Measurements from ENCODE around the gene USP5. TPM values are rescaled to one million over a fixed set of nuclear protein-coding genes. Genes with fewer than 3 reads are reported as not detected.

The USP5 gene
- polyA plus RNA-seq, 1 donor from 2014 or later, result 130 TPM

DNA sequence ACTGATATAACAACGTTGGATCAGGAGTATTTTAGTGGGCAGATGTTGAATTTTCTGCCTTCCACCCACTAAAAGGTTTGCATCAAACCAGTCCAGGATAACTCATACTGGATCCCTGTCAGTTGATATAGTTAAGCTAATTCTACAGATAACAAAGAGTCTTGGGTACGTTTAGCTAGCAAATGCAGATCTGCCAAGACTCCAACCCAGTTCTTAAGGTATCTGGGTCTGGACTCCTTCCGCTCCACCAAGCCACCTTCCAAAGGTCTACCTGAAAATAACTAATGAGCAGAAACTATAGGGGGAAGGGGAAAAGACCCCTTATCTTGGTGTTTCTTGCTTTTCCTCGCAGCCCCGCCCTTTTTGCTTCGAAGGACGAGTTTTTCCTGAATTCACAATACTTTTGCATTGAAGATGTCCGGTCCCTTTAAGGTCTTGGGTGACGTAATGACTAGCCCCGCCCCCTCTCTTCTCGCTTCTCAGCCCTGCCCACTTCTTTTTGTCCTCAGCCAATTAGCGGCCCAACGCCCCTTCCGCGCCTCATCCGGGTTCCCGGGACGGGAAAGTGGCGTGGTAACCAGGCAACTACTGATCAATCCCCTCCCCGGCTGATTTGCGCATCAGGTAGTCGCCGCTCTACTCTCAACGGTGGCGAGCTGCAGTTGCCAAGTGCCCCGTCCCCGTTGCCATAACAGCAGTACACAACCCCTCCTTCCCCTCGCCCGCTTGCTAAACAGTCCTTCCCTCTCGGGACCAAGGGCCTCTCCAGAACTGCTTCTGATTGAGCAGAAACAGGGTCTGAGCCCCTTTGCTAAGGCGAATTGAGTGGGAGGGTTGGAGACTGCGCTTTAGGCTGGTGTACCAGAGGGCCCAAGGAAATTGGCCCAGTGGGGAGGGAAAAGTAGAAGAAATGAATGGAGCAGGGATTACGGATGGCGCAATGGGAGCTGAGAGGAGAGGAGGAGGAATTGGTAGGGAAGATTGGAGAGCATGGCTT lies 52.6 kb downstream of the USP5 start, which contains the start of gene LRRC23:
TSS of gene LRRC23 (plus strand) at position 543 of the 997 bp plus-strand sequence. CDS start 812 bp downstream, outside the sequence.
- H3K79me2 ChIP-seq (replicated peaks; ENCODE audit: insufficient read depth, low read length), result no peaks in the 10 kb centered on the region
- TF ChIP-seq POLR2AphosphoS5 (IDR thresholded peaks at IDR 0.05), result peak; percentile 82
- TF ChIP-seq REST (IDR thresholded peaks at IDR 0.05; ENCODE audit: borderline replicate concordance), result peak; percentile 51
- TF ChIP-seq EZH2 (IDR thresholded peaks at IDR 0.05; ENCODE audit: borderline replicate concordance, insufficient read depth, low read length, poor library complexity, severe bottlenecking), result no peak
- TF ChIP-seq, protein P1, sequence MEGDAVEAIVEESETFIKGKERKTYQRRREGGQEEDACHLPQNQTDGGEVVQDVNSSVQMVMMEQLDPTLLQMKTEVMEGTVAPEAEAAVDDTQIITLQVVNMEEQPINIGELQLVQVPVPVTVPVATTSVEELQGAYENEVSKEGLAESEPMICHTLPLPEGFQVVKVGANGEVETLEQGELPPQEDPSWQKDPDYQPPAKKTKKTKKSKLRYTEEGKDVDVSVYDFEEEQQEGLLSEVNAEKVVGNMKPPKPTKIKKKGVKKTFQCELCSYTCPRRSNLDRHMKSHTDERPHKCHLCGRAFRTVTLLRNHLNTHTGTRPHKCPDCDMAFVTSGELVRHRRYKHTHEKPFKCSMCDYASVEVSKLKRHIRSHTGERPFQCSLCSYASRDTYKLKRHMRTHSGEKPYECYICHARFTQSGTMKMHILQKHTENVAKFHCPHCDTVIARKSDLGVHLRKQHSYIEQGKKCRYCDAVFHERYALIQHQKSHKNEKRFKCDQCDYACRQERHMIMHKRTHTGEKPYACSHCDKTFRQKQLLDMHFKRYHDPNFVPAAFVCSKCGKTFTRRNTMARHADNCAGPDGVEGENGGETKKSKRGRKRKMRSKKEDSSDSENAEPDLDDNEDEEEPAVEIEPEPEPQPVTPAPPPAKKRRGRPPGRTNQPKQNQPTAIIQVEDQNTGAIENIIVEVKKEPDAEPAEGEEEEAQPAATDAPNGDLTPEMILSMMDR (IDR thresholded peaks at IDR 0.05; ENCODE audit: poor library complexity, severe bottlenecking), result no peak
- peak; percentile 40 for TF ChIP-seq SMC3 (conservative IDR thresholded peaks at IDR 0.05; ENCODE audit: poor library complexity)
- peak; percentile 50 for TF ChIP-seq TAF1 (IDR thresholded peaks at IDR 0.05; ENCODE audit: low read depth)
- TF ChIP-seq RAD21 (conservative IDR thresholded peaks at IDR 0.05), result no peak
- TF ChIP-seq EP300 (conservative IDR thresholded peaks at IDR 0.05; ENCODE audit: poor library complexity, severe bottlenecking), result peak; percentile 83
- peak; percentile 86 for TF ChIP-seq MXI1 (conservative IDR thresholded peaks at IDR 0.05; ENCODE audit: poor library complexity, severe bottlenecking)
- H4K20me1 ChIP-seq (ENCODE audit: insufficient read depth), result no peaks in the 10 kb centered on the region
- no peaks in the 10 kb centered on the region for H3K27me3 ChIP-seq (ENCODE audit: insufficient read depth, low read depth, low read length)
- H3K9ac ChIP-seq (ENCODE audit: low read length), result peak within 1 kb of the TSS; percentile 82
- peaks cover 4% of the 10 kb centered on the region for H3F3A ChIP-seq (ENCODE audit: insufficient read depth, low read length, poor library complexity, severe bottlenecking)
- no peaks in the 10 kb centered on the region for H3K9me2 ChIP-seq (ENCODE audit: insufficient read depth, low read length)
- peak within 1 kb of the TSS; percentile 92 for H3K27ac ChIP-seq (ENCODE audit: low read length)
- peak within 1 kb of the TSS; percentile 67 for H3K4me3 ChIP-seq (ENCODE audit: low read length)
- no peaks in the 10 kb centered on the region for H3K36me3 ChIP-seq (ENCODE audit: insufficient read depth, low read length)
- peak within 1 kb of the TSS; percentile 90 for H3K4me2 ChIP-seq (ENCODE audit: low read length)
- H2AFZ ChIP-seq (ENCODE audit: low read depth, low read length), result peak within 1 kb of the TSS; percentile 43
- no peaks in the 10 kb centered on the region for H3K9me3 ChIP-seq (ENCODE audit: low read length)

- Histone ChIP-seq H3F3A (ENCODE audit: insufficient read depth, low read length, poor library complexity, severe bottlenecking) (peaks cover 4% of the 10 kb centered on the region), H3K27ac (ENCODE audit: low read length) (peak overlapping the region; percentile 92), H3K9me3 (ENCODE audit: low read length) (no peaks in the 10 kb centered on the region), H3K4me2 (ENCODE audit: low read length) (peak overlapping the region; percentile 90), H3K79me2 (replicated peaks; ENCODE audit: insufficient read depth, low read length) (no peaks in the 10 kb centered on the region), H3K4me3 (ENCODE audit: low read length) (peak overlapping the region; percentile 67), H3K9ac (ENCODE audit: low read length) (peak overlapping the region; percentile 82), H3K27me3 (ENCODE audit: insufficient read depth, low read depth, low read length) (no peaks in the 10 kb centered on the region), H4K20me1 (ENCODE audit: insufficient read depth) (no peaks in the 10 kb centered on the region), H3K36me3 (ENCODE audit: insufficient read depth, low read length) (no peaks in the 10 kb centered on the region), H3K9me2 (ENCODE audit: insufficient read depth, low read length) (no peaks in the 10 kb centered on the region), H2AFZ (ENCODE audit: low read depth, low read length) (peak overlapping the region; percentile 43)
- TF ChIP-seq REST (IDR thresholded peaks at IDR 0.05; ENCODE audit: borderline replicate concordance) (no peak), TAF1 (IDR thresholded peaks at IDR 0.05; ENCODE audit: low read depth) (no peak), EZH2 (IDR thresholded peaks at IDR 0.05; ENCODE audit: borderline replicate concordance, insufficient read depth, low read length, poor library complexity, severe bottlenecking) (no peak), EP300 (conservative IDR thresholded peaks at IDR 0.05; ENCODE audit: poor library complexity, severe bottlenecking) (no peak), SMC3 (conservative IDR thresholded peaks at IDR 0.05; ENCODE audit: poor library complexity) (no peak), RAD21 (conservative IDR thresholded peaks at IDR 0.05) (no peak), MXI1 (conservative IDR thresholded peaks at IDR 0.05; ENCODE audit: poor library complexity, severe bottlenecking) (no peak), POLR2AphosphoS5 (IDR thresholded peaks at IDR 0.05) (no peak)
- TF ChIP-seq, protein P1 (IDR thresholded peaks at IDR 0.05; ENCODE audit: poor library complexity, severe bottlenecking), result no peak
Observed at GRCh38 chr12:6905414-6906040, 53.6 kb downstream of the USP5 start.
